K562 (cell line): Measurements from ENCODE around the gene POC1B. TPM values are rescaled to one million over a fixed set of nuclear protein-coding genes. Genes with fewer than 3 reads are reported as not detected.

Experiments
- ATF1 ChIP-seq, 2 experiments: fragments of 450-650 bp in 1 of 2; IDR thresholded peaks; 2 replicates each; pipeline ENCODE4 v1.6.1; 2016; ENCODE audit warnings: missing compliant biosample characterization in 1 of 2, missing genetic modification characterization in 1 of 2
- BCOR ChIP-seq: fragments of 450-650 bp; IDR thresholded peaks from 2 replicates; pipeline ENCODE4 v1.6.1; 2016
- CEBPB ChIP-seq: fragments of 450-650 bp; IDR thresholded peaks from 2 replicates; pipeline ENCODE4 v1.6.1; 2016; ENCODE audit warnings: missing genetic modification characterization, missing compliant biosample characterization
- DLX4 ChIP-seq: fragments of 250-450 bp; sonication (Bioruptor Pico); IDR thresholded peaks from 2 replicates; pipeline ENCODE4 v1.6.1; 2021; ENCODE audit warnings: mild to moderate bottlenecking
- EWSR1 ChIP-seq: fragments of 450-650 bp; IDR thresholded peaks from 2 replicates; pipeline ENCODE4 v1.6.1; 2018; ENCODE audit warnings: borderline replicate concordance, mild to moderate bottlenecking, low read depth, moderate library complexity; ENCODE audit not compliant: partially characterized antibody
- GATA2 ChIP-seq: sonication (generic); formaldehyde crosslinking; IDR thresholded peaks from 2 replicates; pipeline ENCODE4 v1.4.0; 2020; ENCODE audit warnings: mild to moderate bottlenecking, missing genetic modification reagents
- JUNB ChIP-seq: fragments of 450-650 bp; formaldehyde crosslinking; conservative IDR thresholded peaks from 2 replicates; pipeline ENCODE4 v1.4.0; 2020; ENCODE audit warnings: mild to moderate bottlenecking
- KLF6 ChIP-seq: fragments of 250-450 bp; sonication (Bioruptor Pico); IDR thresholded peaks from 2 replicates; pipeline ENCODE4 v1.4.0; 2020; ENCODE audit warnings: mild to moderate bottlenecking, moderate library complexity, borderline replicate concordance
- MEF2A ChIP-seq: IDR thresholded peaks from 2 replicates; pipeline ENCODE4 v1.6.1; 2011; ENCODE audit warnings: low read depth, mild to moderate bottlenecking, low read length, moderate library complexity; ENCODE audit not compliant: control insufficient read depth
- MYNN ChIP-seq, 2 experiments: sonication (generic); formaldehyde crosslinking in 1 of 2; IDR thresholded peaks; 2 replicates each; pipeline versions ENCODE4 v1.5.0 to v1.6.1; 2016 to 2020; ENCODE audit warnings: antibody characterized with exemption in 1 of 2, missing genetic modification reagents in 1 of 2
- POLR2A ChIP-seq: fragments of 450-650 bp; conservative IDR thresholded peaks from 2 replicates; pipeline ENCODE4 v1.6.1; 2016
- RBM25 ChIP-seq: fragments of 200-400 bp; formaldehyde crosslinking; IDR thresholded peaks from 2 replicates; pipeline ENCODE4 v1.6.1; 2018; ENCODE audit warnings: low read length, low read depth, moderate library complexity; ENCODE audit not compliant: severe bottlenecking
- RERE ChIP-seq: sonication (generic); formaldehyde crosslinking; IDR thresholded peaks from 2 replicates; pipeline ENCODE4 v1.8.0; 2023; ENCODE audit warnings: missing genetic modification reagents, mild to moderate bottlenecking, borderline replicate concordance
- SAFB2 ChIP-seq: fragments of 200-400 bp; formaldehyde crosslinking; IDR thresholded peaks from 2 replicates; pipeline ENCODE4 v1.6.1; 2018; ENCODE audit warnings: borderline replicate concordance, low read length, low read depth, moderate library complexity; ENCODE audit not compliant: severe bottlenecking
- SIX5 ChIP-seq, 2 experiments: IDR thresholded peaks; 2 replicates each; pipeline ENCODE4 v1.6.1; 2011; ENCODE audit warnings: low read length in 2 of 2, borderline replicate concordance in 1 of 2, low read depth in 1 of 2, mild to moderate bottlenecking in 1 of 2, moderate library complexity in 1 of 2; ENCODE audit not compliant: insufficient read depth in 1 of 2
- SMARCB1 ChIP-seq: IDR thresholded peaks from 2 replicates; pipeline ENCODE4 v1.6.1; 2011; ENCODE audit warnings: improper control_type of control experiment, low read depth; ENCODE audit not compliant: insufficient read length
- STAG1 ChIP-seq: sonication (generic); formaldehyde crosslinking; IDR thresholded peaks from 2 replicates; pipeline ENCODE4 v1.5.0; 2020; ENCODE audit warnings: missing genetic modification reagents, borderline replicate concordance
- ZNF232 ChIP-seq: sonication (generic); formaldehyde crosslinking; IDR thresholded peaks from 2 replicates; pipeline ENCODE4 v1.8.0; 2022; ENCODE audit warnings: mild to moderate bottlenecking, missing genetic modification reagents
- ZNF408 ChIP-seq: fragments of 250-450 bp; sonication (Bioruptor Pico); IDR thresholded peaks from 2 replicates; pipeline ENCODE4 v1.4.0; 2020; ENCODE audit warnings: low read depth, mild to moderate bottlenecking, moderate library complexity
- ZNF445 ChIP-seq: fragments of 250-450 bp; sonication (Bioruptor Pico); IDR thresholded peaks from 2 replicates; pipeline ENCODE4 v1.4.0; 2020; ENCODE audit warnings: low read depth, mild to moderate bottlenecking, moderate library complexity
- ZNF583 ChIP-seq: fragments of 250-450 bp; sonication (Bioruptor Pico); IDR thresholded peaks from 2 replicates; pipeline ENCODE4 v1.4.0; 2020
- polyA plus RNA-seq, 8 experiments: library from polyadenylated mRNA; depleted of rRNA in 4 of 8; stranded (reverse) in 5 of 8; unstranded in 3 of 8; fragments of >200 nt; fragmentation: Nextera tagmentation in 2 of 8; fragmentation: Illumina TruSeq in 1 of 8; extraction: Ambion mirVana in 2 of 8; extraction: Trizol in 1 of 8; gene quantifications; 2 replicates each; pipeline versions ENCODE4 v1.2.1 to v1.2.3, GENCODE V29; 2011 to 2014; ENCODE audit warnings: inconsistent platforms in 1 of 8, missing spikeins in 1 of 8
- total RNA-seq, 7 experiments: library from RNA; depleted of rRNA in 6 of 7; stranded (reverse); fragments of >200 nt in 6 of 7; fragmentation: Illumina TruSeq in 2 of 7; extraction: Trizol in 2 of 7; gene quantifications; 2 replicates each; pipeline versions ENCODE4 v1.2.1 to v1.2.3, GENCODE V29; 2011 to 2021; ENCODE audit warnings: low replicate concordance in 1 of 7
- TF ChIP-seq, protein P1 (sequence below): fragments of 450-650 bp; IDR thresholded peaks from 2 replicates; pipeline ENCODE4 v1.6.1; 2016

Gene POC1B
- total and polyA plus RNA-seq, 9 of the 15 experiments (the other 6 are each of a cell fraction or from before 2014, with no cell fraction given): 4.5 to 16.1 (median 10.4) TPM

DNA sequence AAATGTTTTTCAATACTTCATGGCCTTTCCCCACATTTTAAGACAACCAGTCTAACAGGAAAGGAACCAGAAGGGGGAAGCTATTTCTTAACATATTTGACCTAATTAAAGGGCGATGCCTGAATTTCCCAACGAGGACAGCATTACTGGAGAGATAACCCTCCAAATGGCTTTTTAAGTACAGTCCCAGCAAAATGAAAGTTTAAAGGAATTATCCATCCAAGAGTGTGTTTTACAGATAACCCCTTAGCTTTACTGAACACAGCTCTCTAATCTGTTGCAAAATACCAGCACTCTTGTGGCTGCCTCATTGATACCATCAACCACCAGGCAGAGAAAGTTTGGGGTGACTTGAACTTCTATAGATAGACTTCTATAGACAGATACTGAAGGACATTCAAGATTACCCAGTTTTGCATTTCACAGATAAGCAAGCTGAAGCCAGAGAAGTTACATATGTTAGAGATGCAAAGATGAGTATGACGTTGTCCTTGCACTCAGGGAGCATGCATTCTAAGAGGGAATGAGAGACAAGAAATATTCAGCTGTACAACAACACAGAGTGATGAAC, 132.2 kb downstream of the POC1B start (continued):
- TF ChIP-seq RERE (CRISPR knock-in tag) (no peak), DLX4 (CRISPR knock-in tag) (no peak), SAFB2 (no peak), SIX5 (IDR thresholded peaks at IDR 0.05; ENCODE audit: borderline replicate concordance in 1 of 2, insufficient read depth in 1 of 2, low read depth in 1 of 2, low read length in 2 of 2) (no peak), POLR2A (no peak), ZNF408 (no peak), ZNF445 (no peak), EWSR1 (no peak), ZNF583 (CRISPR knock-in tag) (no peak), ATF1 (CRISPR knock-in tag; IDR thresholded peaks at IDR 0.05) (no peak), ATF1 (tag; IDR thresholded peaks at IDR 0.05) (peak; percentile 86), BCOR (peak; percentile 69), JUNB (no peak), MEF2A (peak; percentile 76), GATA2 (CRISPR knock-in tag) (peak; percentile 96), ZNF232 (no peak), SMARCB1 (no peak), RBM25 (no peak), KLF6 (CRISPR knock-in tag) (peak; percentile 6; the same call in 1 of the 2 replicates), STAG1 (no peak), CEBPB (tag) (peak; percentile 98), MYNN (IDR thresholded peaks at IDR 0.05) (no peak), MYNN (CRISPR knock-in tag; IDR thresholded peaks at IDR 0.05) (no peak)
- TF ChIP-seq, protein P1, sequence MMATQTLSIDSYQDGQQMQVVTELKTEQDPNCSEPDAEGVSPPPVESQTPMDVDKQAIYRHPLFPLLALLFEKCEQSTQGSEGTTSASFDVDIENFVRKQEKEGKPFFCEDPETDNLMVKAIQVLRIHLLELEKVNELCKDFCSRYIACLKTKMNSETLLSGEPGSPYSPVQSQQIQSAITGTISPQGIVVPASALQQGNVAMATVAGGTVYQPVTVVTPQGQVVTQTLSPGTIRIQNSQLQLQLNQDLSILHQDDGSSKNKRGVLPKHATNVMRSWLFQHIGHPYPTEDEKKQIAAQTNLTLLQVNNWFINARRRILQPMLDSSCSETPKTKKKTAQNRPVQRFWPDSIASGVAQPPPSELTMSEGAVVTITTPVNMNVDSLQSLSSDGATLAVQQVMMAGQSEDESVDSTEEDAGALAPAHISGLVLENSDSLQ: no peak
